Gastrocnemius medialis (tissue), 4 donors: ENCODE results near the gene PAX8.

Experiments used
- POLR2A ChIP-seq, 2 donors: fragments of 450-650 bp; IDR thresholded peaks; one replicate each; pipeline ENCODE4 v1.6.1; 2017; ENCODE audit warnings: antibody characterized with exemption in 2 of 2, mild to moderate bottlenecking in 2 of 2, moderate library complexity in 2 of 2
- TF ChIP-seq, protein P1 (sequence below), 5 experiments: fragments of 450-650 bp in 3 of 5; fragments of 200-600 bp in 2 of 5; sonication (generic) in 2 of 5; IDR thresholded peaks in 4 of 5; conservative IDR thresholded peaks in 1 of 5; 1 replicate in 4 of 5; 2 replicates in 1 of 5; pipeline ENCODE4 v1.5.1; 2016 to 2019; ENCODE audit warnings: antibody characterized with exemption in 5 of 5, mild to moderate bottlenecking in 3 of 5, moderate library complexity in 3 of 5

DNA sequence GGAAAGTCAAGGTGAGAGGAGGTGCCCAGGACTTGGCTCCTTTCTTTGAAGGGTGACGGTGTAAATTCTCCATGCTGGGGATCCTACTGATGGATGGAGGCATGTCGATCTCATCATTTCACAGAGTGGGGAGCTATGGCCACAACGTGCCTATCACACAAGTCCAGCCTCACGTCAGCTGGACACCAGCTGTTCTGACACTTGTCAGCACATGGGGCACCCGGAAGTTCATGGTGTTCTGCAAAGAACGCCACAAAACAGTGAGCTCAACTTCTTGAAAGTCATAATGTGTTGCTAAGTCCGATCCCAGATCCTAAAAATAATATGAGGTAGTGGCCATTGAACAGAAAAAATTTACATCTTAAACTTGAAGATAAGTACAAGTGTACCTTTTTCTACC lies 12.3 kb downstream of the PAX8 start:
- TF ChIP-seq POLR2A (IDR thresholded peaks at IDR 0.05): no peak
- TF ChIP-seq, protein P1, sequence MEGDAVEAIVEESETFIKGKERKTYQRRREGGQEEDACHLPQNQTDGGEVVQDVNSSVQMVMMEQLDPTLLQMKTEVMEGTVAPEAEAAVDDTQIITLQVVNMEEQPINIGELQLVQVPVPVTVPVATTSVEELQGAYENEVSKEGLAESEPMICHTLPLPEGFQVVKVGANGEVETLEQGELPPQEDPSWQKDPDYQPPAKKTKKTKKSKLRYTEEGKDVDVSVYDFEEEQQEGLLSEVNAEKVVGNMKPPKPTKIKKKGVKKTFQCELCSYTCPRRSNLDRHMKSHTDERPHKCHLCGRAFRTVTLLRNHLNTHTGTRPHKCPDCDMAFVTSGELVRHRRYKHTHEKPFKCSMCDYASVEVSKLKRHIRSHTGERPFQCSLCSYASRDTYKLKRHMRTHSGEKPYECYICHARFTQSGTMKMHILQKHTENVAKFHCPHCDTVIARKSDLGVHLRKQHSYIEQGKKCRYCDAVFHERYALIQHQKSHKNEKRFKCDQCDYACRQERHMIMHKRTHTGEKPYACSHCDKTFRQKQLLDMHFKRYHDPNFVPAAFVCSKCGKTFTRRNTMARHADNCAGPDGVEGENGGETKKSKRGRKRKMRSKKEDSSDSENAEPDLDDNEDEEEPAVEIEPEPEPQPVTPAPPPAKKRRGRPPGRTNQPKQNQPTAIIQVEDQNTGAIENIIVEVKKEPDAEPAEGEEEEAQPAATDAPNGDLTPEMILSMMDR (IDR thresholded peaks at IDR 0.05 in 4 of 5, conservative IDR thresholded peaks at IDR 0.05 in 1 of 5): no peak
